RKO (cell line): Measurements from ENCODE around the gene KCNQ4.
A peak's percentile ranks its signal among the peaks of the same experiment; 100 is the strongest.

Source experiments
- DNase-seq: peaks from one replicate; pipeline ENCODE4 v3.0.0-alpha.2; 2016; ENCODE audit warnings: low spot score

Gene KCNQ4

GRCh38 chr1:40840526-40841323, 57.1 kb downstream of the KCNQ4 start:
- no peak for DNase-seq

GRCh38 chr1:40841602-40842001, 58.0 kb downstream of the KCNQ4 start:
- DNase-seq = no peak

- no peak for DNase-seq
These were observed 58.6 kb downstream of the KCNQ4 start for GRCh38 chr1:40842207-40842606.

- no peak for DNase-seq
These were observed 59.1 kb downstream of the KCNQ4 start for GRCh38 chr1:40842691-40843090.

- no peak for DNase-seq
These were observed 60.5 kb downstream of the KCNQ4 start for GRCh38 chr1:40844079-40844478.

- no peak for DNase-seq
These were observed 61.6 kb downstream of the KCNQ4 start for GRCh38 chr1:40844887-40845878.

GRCh38 chr1:40845895-40846294, 62.3 kb downstream of the KCNQ4 start:
- no peak for DNase-seq

- no peak for DNase-seq
These were observed 63.6 kb downstream of the KCNQ4 start for GRCh38 chr1:40847023-40847745.

GRCh38 chr1:40848530-40849189, 65.1 kb downstream of the KCNQ4 start:
- peak; percentile 74 for DNase-seq

GRCh38 chr1:40849801-40850592, 66.4 kb downstream of the KCNQ4 start:
- peak; percentile 67 for DNase-seq

GRCh38 chr1:40851643-40852042, 68.1 kb downstream of the KCNQ4 start:
- no peak for DNase-seq

GRCh38 chr1:40853113-40853884, 69.7 kb downstream of the KCNQ4 start:
- no peak for DNase-seq

GRCh38 chr1:40853885-40854170, 70.2 kb downstream of the KCNQ4 start:
- no peak for DNase-seq

GRCh38 chr1:40855513-40855912, 71.9 kb downstream of the KCNQ4 start:
- no peak for DNase-seq

GRCh38 chr1:40856116-40856515, 72.5 kb downstream of the KCNQ4 start:
- no peak for DNase-seq

GRCh38 chr1:40856656-40857302, 73.2 kb downstream of the KCNQ4 start:
- DNase-seq = no peak

GRCh38 chr1:40857737-40858136, 74.2 kb downstream of the KCNQ4 start:
- DNase-seq = no peak

GRCh38 chr1:40858856-40859416, 75.3 kb downstream of the KCNQ4 start:
- no peak for DNase-seq

- DNase-seq = no peak
These were observed 77.2 kb downstream of the KCNQ4 start for GRCh38 chr1:40860706-40861223.
